ENCODE data around the gene CPS1.

DNA sequence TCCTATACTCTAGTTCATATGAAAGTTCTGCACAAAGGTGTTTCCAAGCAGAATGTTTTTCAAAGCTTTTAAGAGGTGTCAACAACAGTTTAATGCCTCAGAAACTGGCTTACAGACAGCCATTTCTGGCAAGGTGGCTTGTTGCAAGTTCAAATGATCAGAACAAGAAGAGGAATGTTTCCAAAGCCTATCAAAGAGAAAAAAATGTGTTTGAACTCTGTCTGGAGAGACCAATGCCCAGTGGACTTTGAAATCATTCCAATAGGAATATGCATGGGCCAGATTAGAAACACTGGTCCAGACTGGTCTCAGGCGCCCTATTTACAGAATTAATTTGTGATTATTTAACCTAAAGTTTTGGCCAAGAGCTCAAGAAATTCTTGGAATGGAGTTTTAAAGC, 106.2 kb downstream of the CPS1 start:
- TF ChIP-seq, protein P1, sequence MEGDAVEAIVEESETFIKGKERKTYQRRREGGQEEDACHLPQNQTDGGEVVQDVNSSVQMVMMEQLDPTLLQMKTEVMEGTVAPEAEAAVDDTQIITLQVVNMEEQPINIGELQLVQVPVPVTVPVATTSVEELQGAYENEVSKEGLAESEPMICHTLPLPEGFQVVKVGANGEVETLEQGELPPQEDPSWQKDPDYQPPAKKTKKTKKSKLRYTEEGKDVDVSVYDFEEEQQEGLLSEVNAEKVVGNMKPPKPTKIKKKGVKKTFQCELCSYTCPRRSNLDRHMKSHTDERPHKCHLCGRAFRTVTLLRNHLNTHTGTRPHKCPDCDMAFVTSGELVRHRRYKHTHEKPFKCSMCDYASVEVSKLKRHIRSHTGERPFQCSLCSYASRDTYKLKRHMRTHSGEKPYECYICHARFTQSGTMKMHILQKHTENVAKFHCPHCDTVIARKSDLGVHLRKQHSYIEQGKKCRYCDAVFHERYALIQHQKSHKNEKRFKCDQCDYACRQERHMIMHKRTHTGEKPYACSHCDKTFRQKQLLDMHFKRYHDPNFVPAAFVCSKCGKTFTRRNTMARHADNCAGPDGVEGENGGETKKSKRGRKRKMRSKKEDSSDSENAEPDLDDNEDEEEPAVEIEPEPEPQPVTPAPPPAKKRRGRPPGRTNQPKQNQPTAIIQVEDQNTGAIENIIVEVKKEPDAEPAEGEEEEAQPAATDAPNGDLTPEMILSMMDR (conservative IDR thresholded peaks at IDR 0.05; ENCODE audit: low read depth, low read length) = no peak
- no peak for TF ChIP-seq EZH2 (IDR thresholded peaks at IDR 0.05; ENCODE audit: borderline replicate concordance, low read depth, low read length, poor library complexity, severe bottlenecking)

All from A673 (cell line).